Astrocyte (in vitro differentiated cells and primary cell): ENCODE measurements around the gene SETDB2. TPM values are rescaled to one million over a fixed set of nuclear protein-coding genes. Genes with fewer than 3 reads are reported as not detected.

Experiments
- DNase-seq: peaks from one replicate; pipeline ENCODE4 v3.0.0-alpha.2; 2010; ENCODE audit warnings: low read depth
- FAIRE-seq: peaks from 2 replicates; lab custom pipeline; 2011; peaks lifted over from hg19 to GRCh38; lab: Jason Lieb, UNC
- H2AFZ ChIP-seq: 2 replicates; pipeline ENCODE4 v1.6.0; 2012; ENCODE audit warnings: low read depth, low read length, inconsistent platforms
- H3K27ac ChIP-seq: 2 replicates; pipeline ENCODE4 v1.5.1; 2011; ENCODE audit warnings: low read depth, low read length, inconsistent platforms
- H3K27me3 ChIP-seq: 2 replicates; pipeline ENCODE4 v1.6.0; 2011; ENCODE audit warnings: low read length, inconsistent platforms; ENCODE audit not compliant: insufficient read depth
- H3K36me3 ChIP-seq: 2 replicates; pipeline ENCODE4 v1.5.1; 2011; ENCODE audit warnings: low read length, inconsistent platforms; ENCODE audit not compliant: insufficient read depth
- H3K4me1 ChIP-seq: 2 replicates; pipeline ENCODE4 v1.5.1; 2011; ENCODE audit warnings: low read length, inconsistent platforms; ENCODE audit not compliant: insufficient read depth
- H3K4me2 ChIP-seq: 2 replicates; pipeline ENCODE4 v1.6.0; 2012; ENCODE audit warnings: low read length, inconsistent platforms
- H3K4me3 ChIP-seq: 2 replicates; pipeline ENCODE4 v1.5.1; 2011; ENCODE audit warnings: low read depth, mild to moderate bottlenecking, low read length, inconsistent platforms; ENCODE audit not compliant: insufficient read depth
- H3K79me2 ChIP-seq: 2 replicates; pipeline ENCODE4 v1.6.0; 2012; ENCODE audit warnings: mild to moderate bottlenecking, low read length, inconsistent platforms; ENCODE audit not compliant: insufficient read depth
- H3K9ac ChIP-seq: 2 replicates; pipeline ENCODE4 v1.6.0; 2012; ENCODE audit warnings: mild to moderate bottlenecking, low read length, inconsistent platforms
- H3K9me3 ChIP-seq: 2 replicates; pipeline ENCODE4 v1.5.1; 2012; ENCODE audit warnings: low read depth, mild to moderate bottlenecking, low read length, inconsistent platforms; ENCODE audit not compliant: insufficient read depth
- H4K20me1 ChIP-seq: 2 replicates; pipeline ENCODE4 v1.6.0; 2012; ENCODE audit warnings: low read length, inconsistent platforms; ENCODE audit not compliant: insufficient read depth
- H3K27ac Mint-ChIP-seq: one replicate; pipeline ENCODE4 v1.8.0; 2021; ENCODE audit warnings: mild to moderate bottlenecking, mixed read lengths; ENCODE audit not compliant: unreplicated experiment
- H3K27me3 Mint-ChIP-seq: one replicate; pipeline ENCODE4 v1.8.0; 2021; ENCODE audit warnings: low read depth, mixed read lengths; ENCODE audit not compliant: unreplicated experiment
- H3K36me3 Mint-ChIP-seq: one replicate; pipeline ENCODE4 v1.8.0; 2021; ENCODE audit warnings: low read depth, mixed read lengths; ENCODE audit not compliant: unreplicated experiment
- H3K4me1 Mint-ChIP-seq: one replicate; pipeline ENCODE4 v1.8.0; 2021; ENCODE audit warnings: low read depth, mixed read lengths; ENCODE audit not compliant: unreplicated experiment
- H3K4me3 Mint-ChIP-seq: one replicate; pipeline ENCODE4 v1.8.0; 2021; ENCODE audit warnings: mild to moderate bottlenecking, moderate library complexity, mixed read lengths; ENCODE audit not compliant: unreplicated experiment
- H3K9me3 Mint-ChIP-seq: one replicate; pipeline ENCODE4 v1.8.0; 2021; ENCODE audit warnings: mild to moderate bottlenecking, mixed read lengths; ENCODE audit not compliant: unreplicated experiment
- CTCF ChIP-seq: IDR thresholded peaks from 2 replicates; pipeline ENCODE4 v1.5.1; 2011; ENCODE audit warnings: low read depth, mild to moderate bottlenecking, inconsistent platforms, low read length, moderate library complexity; ENCODE audit not compliant: insufficient read depth
- EZH2 ChIP-seq: IDR thresholded peaks from 2 replicates; pipeline ENCODE4 v1.6.1; 2012; ENCODE audit warnings: mild to moderate bottlenecking, low read length, inconsistent platforms; ENCODE audit not compliant: insufficient read depth
- total RNA-seq: library from RNA; stranded (reverse); gene quantifications from 2 replicates; pipeline ENCODE4 v1.2.1, GENCODE V29; 2021

SETDB2 gene
- total RNA-seq, 1 donor from 2014 or later, result 5.8 TPM

DNA sequence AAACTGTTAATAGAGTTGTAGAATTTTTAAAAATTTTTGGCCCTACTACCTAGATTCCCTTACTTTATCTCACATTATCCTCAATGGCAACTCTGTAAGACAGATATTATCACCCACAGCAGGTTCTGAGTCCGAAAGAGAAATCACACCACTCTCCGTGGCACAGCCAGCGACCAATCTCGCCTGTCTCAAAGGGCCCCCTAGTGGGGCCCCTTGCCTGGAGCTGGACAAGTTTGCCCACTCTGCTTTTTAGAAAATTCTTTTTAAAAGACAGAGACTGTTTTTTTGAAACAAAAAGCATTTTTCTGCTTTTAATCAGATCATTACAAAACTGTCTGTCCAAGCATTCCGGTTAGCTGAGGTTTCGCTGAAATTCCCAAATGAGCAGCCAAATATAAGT, 73.4 kb downstream of the SETDB2 start:
- no peak overlapping the region for H3K4me3 Mint-ChIP-seq
- DNase-seq (no peak), FAIRE-seq (no peak)
- Histone ChIP-seq H4K20me1 (no peaks in the 10 kb centered on the region), H3K27me3 (no peaks in the 10 kb centered on the region), H3K9ac (no peak overlapping the region), H3K4me2 (no peak overlapping the region), H3K79me2 (no peaks in the 10 kb centered on the region), H3K4me3 (no peak overlapping the region), H3K4me1 (no peaks in the 10 kb centered on the region), H3K9me3 (no peaks in the 10 kb centered on the region), H3K27ac (no peak overlapping the region), H2AFZ (no peak overlapping the region), H3K36me3 (peaks cover 10% of the 10 kb centered on the region)
- H3K27me3 Mint-ChIP-seq, result no peaks in the 10 kb centered on the region
- H3K9me3 Mint-ChIP-seq, result no peaks in the 10 kb centered on the region
- TF ChIP-seq EZH2 (no peak), CTCF (peak; percentile 44)
- H3K27ac Mint-ChIP-seq, result no peak overlapping the region
- peaks cover 27% of the 10 kb centered on the region for H3K36me3 Mint-ChIP-seq
- H3K4me1 Mint-ChIP-seq, result no peaks in the 10 kb centered on the region

DNA sequence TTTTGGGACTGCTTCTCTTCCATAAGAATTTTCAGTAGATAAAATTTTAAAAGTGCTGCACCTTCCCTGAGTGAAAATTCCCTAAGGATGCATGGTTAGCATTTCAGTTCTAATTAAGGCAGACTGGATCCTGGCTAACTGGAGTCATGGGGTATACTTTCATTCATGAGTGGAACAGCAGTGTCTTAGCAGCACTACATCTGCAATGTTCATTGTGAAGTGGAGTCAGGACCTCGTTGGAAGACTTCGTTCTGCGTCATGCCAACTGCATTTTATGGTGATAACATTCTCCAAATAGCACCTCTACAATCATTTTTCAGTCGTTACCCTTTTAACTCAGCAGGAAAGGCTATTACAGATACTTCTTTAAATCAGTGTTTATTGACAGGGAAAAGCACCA, 77.2 kb downstream of the SETDB2 start:
- Mint-ChIP-seq H3K4me3 (no peak overlapping the region), H3K36me3 (peaks cover 12% of the 10 kb centered on the region), H3K27ac (no peak overlapping the region), H3K9me3 (no peaks in the 10 kb centered on the region), H3K27me3 (no peaks in the 10 kb centered on the region), H3K4me1 (no peaks in the 10 kb centered on the region)
- Histone ChIP-seq H3K27me3 (no peaks in the 10 kb centered on the region), H3K4me3 (no peak overlapping the region), H3K9ac (no peak overlapping the region), H2AFZ (no peak overlapping the region), H3K79me2 (no peaks in the 10 kb centered on the region), H4K20me1 (no peaks in the 10 kb centered on the region), H3K4me1 (no peaks in the 10 kb centered on the region), H3K27ac (no peak overlapping the region), H3K36me3 (peaks cover 5% of the 10 kb centered on the region), H3K9me3 (no peaks in the 10 kb centered on the region), H3K4me2 (no peak overlapping the region)
- no peak for FAIRE-seq
- no peak for DNase-seq
- TF ChIP-seq EZH2 (no peak), CTCF (no peak)

DNA sequence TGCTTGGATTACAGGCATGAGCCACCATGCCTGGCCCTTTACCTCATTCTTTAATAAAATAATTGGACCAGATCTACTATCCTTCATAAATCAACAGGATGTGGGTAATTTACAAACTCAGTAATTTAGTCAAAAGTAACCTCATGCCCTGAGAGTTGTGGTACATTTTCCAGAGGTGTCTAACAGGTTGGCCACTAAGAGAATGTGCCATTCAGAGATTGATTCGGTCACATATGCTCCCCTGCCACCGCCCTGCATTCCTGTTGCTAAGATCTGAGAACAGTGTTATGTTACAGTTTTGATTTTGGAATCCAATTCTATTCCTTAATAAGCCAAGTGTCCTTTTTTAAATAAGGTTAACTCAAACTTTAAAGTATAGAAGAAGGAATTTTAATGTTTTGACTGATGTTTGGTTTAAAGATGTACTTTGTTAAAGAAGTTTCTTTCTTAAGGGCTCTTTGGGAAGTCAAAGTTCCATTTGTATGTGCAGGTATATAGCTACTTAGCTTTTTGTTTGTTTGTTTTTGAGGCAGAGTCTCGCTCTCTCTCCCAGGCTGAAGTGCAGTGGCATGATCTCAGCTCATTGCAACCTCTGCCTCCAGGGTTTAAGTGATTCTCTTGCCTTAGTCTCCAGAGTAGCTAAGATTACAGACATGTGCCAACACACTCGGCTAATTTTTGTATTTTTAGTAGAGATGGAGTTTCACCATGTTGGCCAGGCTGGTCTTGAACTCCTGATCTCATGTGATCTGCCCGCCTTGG, 80.8 kb downstream of the SETDB2 start:
- no peaks in the 10 kb centered on the region for H3K4me1 ChIP-seq
- H2AFZ ChIP-seq, result no peak overlapping the region
- Mint-ChIP-seq H3K9me3 (no peaks in the 10 kb centered on the region), H3K4me3 (no peak overlapping the region), H3K36me3 (peaks cover 9% of the 10 kb centered on the region), H3K27me3 (no peaks in the 10 kb centered on the region), H3K27ac (no peak overlapping the region), H3K4me1 (no peaks in the 10 kb centered on the region)
- no peaks in the 10 kb centered on the region for H3K9me3 ChIP-seq
- DNase-seq, result no peak
- no peak overlapping the region for H3K27ac ChIP-seq
- peaks cover 5% of the 10 kb centered on the region for H3K36me3 ChIP-seq
- H4K20me1 ChIP-seq, result no peaks in the 10 kb centered on the region
- no peak overlapping the region for H3K4me2 ChIP-seq
- no peaks in the 10 kb centered on the region for H3K79me2 ChIP-seq
- no peak for FAIRE-seq
- no peaks in the 10 kb centered on the region for H3K27me3 ChIP-seq
- TF ChIP-seq EZH2, result no peak
- no peak overlapping the region for H3K9ac ChIP-seq
- H3K4me3 ChIP-seq, result no peak overlapping the region
